Stomach smooth muscle (tissue), 2 donors: ENCODE measurements around the gene FLT4.

Source experiments
- H3K27ac ChIP-seq: one replicate; pipeline ENCODE4 v1.7.0; 2013; ENCODE audit warnings: mild to moderate bottlenecking, low read length, inconsistent platforms
- H3K27me3 ChIP-seq, 2 donors: one replicate each; pipeline ENCODE4 v1.7.0; 2013; ENCODE audit warnings: low read length in 2 of 2; ENCODE audit not compliant: insufficient read depth in 2 of 2, control insufficient read depth in 1 of 2
- H3K36me3 ChIP-seq, 2 donors: one replicate each; pipeline ENCODE4 v1.7.0; 2013; ENCODE audit warnings: low read length in 2 of 2; ENCODE audit not compliant: control insufficient read depth in 2 of 2, insufficient read depth in 2 of 2
- H3K4me1 ChIP-seq: one replicate; pipeline ENCODE4 v1.7.0; 2013; ENCODE audit warnings: low read length; ENCODE audit not compliant: control insufficient read depth, insufficient read depth
- H3K4me3 ChIP-seq, 2 donors: one replicate each; pipeline ENCODE4 v1.7.0; 2013; ENCODE audit warnings: low read length in 2 of 2
- H3K9ac ChIP-seq, 2 donors: one replicate each; pipeline ENCODE4 v1.7.0; 2013; ENCODE audit warnings: low read length in 2 of 2, mild to moderate bottlenecking in 1 of 2
- H3K9me3 ChIP-seq, 2 donors: one replicate each; pipeline ENCODE4 v1.7.0; 2013; ENCODE audit warnings: low read length in 2 of 2; ENCODE audit not compliant: control insufficient read depth in 2 of 2
- donor health status: healthy.
- donor health status: Pancreatic carcinoma.

The FLT4 gene

DNA sequence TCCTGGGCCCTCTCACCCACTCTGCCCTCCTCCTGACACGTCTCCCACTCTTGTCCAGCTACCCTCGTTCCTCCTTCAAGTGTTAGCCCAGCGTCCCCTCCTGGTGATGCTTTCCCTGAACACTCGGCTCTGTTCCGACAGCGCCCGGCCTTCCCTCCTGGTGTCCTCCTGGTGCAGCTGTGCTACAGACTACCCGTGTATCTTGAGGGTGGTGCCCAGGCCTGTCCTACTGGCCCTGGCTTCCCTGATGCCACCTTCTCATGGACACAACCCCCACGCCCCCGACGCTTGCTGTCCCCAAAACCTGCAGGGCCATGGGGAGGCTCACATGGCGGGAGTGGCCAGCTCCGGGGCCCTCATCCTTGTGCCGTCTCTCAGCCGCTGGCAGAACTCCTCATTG lies 36.7 kb downstream of the FLT4 start:
- Histone ChIP-seq H3K27ac (no peak overlapping the region), H3K9me3 (no peaks in the 10 kb centered on the region), H3K27me3 (peaks cover 0 to 3% of the 10 kb centered on the region in 2 donors), H3K9ac (no peak overlapping the region), H3K4me1 (no peaks in the 10 kb centered on the region), H3K4me3 (no peak overlapping the region), H3K36me3 (no peaks in the 10 kb centered on the region)

DNA sequence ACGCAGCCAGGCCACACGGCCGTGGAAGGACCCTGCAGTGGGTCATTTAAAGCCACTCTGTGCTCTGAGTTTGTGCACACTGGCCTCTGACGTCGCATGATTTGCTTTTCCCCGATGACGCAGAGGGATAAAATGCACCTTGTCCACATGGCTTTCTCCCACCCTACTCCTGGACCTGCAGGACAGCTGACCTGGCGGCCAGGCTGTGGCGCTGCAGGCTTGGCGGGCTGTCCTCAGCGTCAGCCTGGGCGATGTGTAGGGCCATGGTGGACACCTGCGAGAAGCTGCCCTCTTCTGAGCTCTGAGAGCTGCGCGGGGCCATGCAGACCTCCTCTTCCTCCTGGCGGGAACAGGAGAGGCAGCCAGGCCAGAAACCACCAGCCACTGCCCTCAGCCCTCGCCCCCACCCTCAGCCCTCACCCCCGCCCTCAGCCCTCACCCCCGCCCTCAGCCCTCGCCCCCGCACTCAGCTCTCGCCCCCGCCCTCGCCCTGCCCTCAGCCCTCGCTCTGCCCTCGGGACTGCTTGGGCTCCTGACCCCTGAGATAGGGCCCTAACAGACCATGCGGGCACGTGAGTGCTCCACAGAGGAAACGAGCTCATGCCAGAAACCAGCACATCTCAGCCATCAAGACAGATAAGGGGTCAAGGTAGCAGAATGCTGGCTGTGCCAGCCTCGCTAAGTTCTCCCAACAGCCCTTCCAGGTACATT lies 38.1 kb downstream of the FLT4 start:
- Histone ChIP-seq H3K9me3 (no peaks in the 10 kb centered on the region), H3K27me3 (peaks cover 0 to 2% of the 10 kb centered on the region in 2 donors), H3K27ac (no peak overlapping the region), H3K36me3 (no peaks in the 10 kb centered on the region), H3K4me1 (no peaks in the 10 kb centered on the region), H3K4me3 (no peak overlapping the region), H3K9ac (no peak overlapping the region)

DNA sequence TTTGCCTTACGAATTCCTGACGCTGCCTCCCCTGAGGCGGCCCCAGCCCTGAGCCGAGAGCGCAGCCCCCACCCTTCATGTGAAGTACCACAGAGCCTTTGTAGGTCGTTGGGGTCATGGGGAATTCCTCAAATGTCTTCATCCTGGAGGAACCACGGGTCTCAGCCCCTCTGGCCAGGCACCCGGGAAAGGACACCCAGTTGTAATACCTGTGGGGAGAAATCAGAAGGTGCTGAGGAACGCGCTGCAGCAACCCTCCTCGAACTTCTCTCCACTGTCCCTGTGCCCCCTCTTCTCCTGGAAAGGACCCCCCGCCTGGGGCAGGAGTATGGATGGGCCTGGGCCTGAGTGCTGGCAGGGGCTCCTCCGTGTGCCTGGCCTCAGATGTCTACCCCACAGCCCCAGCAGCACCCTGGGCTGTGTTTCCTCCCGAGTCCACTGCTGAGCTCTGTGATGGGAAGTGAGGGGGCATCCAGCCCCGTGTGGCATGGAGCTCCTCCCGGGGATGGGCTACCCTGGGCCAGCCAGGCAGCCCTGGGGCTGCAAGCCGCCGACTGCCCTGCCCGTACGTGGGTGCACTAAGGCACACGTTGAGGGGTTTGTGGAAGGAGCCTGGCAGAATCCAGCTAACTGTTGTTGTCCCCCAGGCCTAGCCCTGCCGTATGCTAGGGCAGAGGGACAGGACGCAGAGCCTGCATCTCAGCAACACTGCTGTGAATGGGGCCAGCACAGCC lies 39.4 kb downstream of the FLT4 start:
- Histone ChIP-seq H3K9me3 (no peaks in the 10 kb centered on the region), H3K27ac (no peak overlapping the region), H3K9ac (no peak overlapping the region), H3K27me3 (peaks cover 0 to 2% of the 10 kb centered on the region in 2 donors), H3K36me3 (no peaks in the 10 kb centered on the region), H3K4me3 (no peak overlapping the region), H3K4me1 (no peaks in the 10 kb centered on the region)

DNA sequence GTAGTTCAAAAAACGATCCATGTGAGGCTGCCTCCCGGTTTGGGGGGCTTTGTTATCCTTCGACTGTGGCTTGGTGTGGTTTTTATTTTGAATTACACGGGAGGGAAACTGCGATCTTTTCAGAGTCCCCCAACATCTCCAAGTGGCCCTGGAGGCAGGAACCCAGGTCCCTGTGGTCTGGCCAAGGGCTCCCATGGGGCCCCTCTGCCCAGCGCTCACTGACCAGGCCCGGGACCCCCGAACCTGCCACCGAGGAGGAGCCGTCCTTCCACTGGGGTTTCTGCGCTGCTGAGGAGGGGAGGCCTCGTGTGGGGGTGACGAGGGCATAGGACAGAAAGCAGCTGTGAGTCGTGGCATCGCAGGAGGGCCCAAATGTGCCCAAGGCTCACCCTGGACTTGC lies 40.0 kb downstream of the FLT4 start:
- no peak overlapping the region for H3K27ac ChIP-seq
- no peaks in the 10 kb centered on the region for H3K4me1 ChIP-seq
- no peaks in the 10 kb centered on the region for H3K9me3 ChIP-seq
- H3K36me3 ChIP-seq, result no peaks in the 10 kb centered on the region
- H3K4me3 ChIP-seq, result no peak overlapping the region
- H3K9ac ChIP-seq, result no peak overlapping the region
- H3K27me3 ChIP-seq, result peaks cover 0 to 2% of the 10 kb centered on the region in 2 donors

DNA sequence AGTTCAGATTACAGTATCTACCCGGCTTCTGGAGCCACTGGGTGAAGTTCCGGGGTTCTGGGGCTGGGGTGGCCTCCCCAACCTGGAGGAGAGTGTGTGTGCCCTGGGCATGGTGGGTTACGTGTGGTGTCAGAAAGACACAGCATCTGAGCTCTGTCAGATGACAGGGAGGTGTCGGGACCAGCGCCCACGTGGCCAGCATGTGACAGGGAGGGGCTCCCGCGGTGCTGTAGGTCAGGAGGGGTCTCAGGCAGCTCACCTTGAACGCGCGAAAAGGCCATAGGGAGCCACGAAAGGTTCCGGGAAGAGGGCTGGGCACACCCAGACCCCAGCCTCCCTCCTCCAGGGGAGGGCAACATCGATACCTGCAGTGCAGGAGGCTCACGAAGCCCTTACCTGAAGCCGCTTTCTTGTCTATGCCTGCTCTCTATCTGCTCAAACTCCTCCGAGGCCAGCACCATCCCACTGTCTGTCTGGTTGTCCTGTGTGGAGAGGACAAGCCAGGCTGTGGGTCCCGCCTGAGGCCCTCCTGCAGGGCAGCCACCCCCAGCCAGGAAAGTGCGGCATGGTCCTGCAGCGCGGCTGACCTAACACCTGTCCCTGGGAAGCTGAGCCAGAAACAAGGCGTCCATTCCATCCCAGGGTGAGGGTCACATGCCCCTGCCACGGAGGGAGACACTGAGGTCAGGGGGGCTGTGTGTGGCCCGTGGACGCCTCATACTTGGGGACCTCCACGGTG lies 40.7 kb downstream of the FLT4 start:
- no peak overlapping the region for H3K9ac ChIP-seq
- no peaks in the 10 kb centered on the region for H3K36me3 ChIP-seq
- H3K27me3 ChIP-seq, result peaks cover 0 to 2% of the 10 kb centered on the region in 2 donors
- no peaks in the 10 kb centered on the region for H3K4me1 ChIP-seq
- H3K27ac ChIP-seq, result no peak overlapping the region
- H3K4me3 ChIP-seq, result no peak overlapping the region
- no peaks in the 10 kb centered on the region for H3K9me3 ChIP-seq

DNA sequence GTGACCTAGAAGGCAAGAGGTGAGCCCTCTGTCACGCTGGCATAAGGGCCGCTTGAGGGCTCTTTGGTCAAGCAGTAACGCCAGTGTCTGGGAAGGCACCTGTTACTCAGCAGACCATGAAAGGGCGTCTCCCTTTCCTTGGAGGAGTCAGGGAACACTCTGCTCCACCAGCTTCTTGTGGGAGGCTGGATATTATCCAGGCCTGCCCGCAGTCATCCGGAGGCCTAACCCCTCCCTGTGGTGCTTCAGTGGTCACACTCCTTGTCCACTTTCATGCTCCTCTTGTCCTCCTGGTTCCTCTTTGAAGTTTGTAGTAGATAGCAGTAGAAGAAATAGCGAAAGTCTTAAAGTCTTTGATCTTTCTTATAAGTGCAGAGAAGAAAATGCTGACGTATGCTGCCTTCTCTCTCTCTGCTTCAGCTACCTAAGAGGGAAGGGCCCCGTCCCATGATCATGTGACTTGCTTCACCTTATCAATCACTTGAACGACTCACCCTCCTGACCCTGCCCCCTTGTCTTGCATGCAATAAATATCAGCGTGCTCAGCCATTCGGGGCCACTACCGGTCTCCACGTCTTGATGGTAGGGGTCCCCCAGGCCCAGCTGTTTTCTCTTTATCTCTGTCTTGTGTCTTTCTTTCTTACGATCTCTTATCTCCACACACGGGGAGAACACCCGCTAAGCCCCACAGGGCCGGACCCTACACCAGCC lies 41.4 kb downstream of the FLT4 start:
- no peaks in the 10 kb centered on the region for H3K4me1 ChIP-seq
- no peak overlapping the region for H3K27ac ChIP-seq
- no peaks in the 10 kb centered on the region for H3K36me3 ChIP-seq
- peaks cover 0 to 2% of the 10 kb centered on the region in 2 donors for H3K27me3 ChIP-seq
- no peak overlapping the region for H3K9ac ChIP-seq
- no peak overlapping the region for H3K4me3 ChIP-seq
- H3K9me3 ChIP-seq, result no peaks in the 10 kb centered on the region

DNA sequence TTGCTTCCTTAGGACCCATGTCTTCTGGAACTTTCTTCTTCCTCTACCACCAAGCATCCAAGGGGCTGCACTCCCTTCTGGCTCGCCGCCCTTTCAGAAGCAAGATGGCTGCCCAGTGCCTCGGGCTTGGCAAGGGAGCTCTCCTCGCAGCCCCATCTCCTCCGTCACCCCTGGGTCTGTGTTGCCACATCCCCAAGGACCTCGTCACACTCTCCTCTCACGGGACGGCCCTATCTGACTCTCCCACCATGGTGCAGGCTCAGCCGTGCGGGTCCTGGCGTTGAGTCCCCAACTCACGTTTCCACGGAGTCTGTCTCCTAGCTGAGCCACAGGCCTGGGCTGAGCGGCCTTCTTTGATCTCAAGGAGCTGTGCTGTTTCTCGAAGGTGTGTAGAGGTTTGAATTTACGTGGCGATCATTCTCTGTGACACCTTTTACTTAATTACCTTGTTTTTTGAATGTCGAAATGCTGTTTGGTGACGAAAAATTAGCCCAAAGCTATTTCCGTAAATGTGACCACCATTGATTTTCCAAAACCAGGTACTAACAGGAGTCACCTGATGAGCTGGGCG lies 43.1 kb downstream of the FLT4 start:
- Histone ChIP-seq H3K27ac (no peak overlapping the region), H3K9me3 (no peaks in the 10 kb centered on the region), H3K4me1 (no peaks in the 10 kb centered on the region), H3K27me3 (peaks cover 0 to 2% of the 10 kb centered on the region in 2 donors), H3K4me3 (no peak overlapping the region), H3K9ac (no peak overlapping the region), H3K36me3 (no peaks in the 10 kb centered on the region)

DNA sequence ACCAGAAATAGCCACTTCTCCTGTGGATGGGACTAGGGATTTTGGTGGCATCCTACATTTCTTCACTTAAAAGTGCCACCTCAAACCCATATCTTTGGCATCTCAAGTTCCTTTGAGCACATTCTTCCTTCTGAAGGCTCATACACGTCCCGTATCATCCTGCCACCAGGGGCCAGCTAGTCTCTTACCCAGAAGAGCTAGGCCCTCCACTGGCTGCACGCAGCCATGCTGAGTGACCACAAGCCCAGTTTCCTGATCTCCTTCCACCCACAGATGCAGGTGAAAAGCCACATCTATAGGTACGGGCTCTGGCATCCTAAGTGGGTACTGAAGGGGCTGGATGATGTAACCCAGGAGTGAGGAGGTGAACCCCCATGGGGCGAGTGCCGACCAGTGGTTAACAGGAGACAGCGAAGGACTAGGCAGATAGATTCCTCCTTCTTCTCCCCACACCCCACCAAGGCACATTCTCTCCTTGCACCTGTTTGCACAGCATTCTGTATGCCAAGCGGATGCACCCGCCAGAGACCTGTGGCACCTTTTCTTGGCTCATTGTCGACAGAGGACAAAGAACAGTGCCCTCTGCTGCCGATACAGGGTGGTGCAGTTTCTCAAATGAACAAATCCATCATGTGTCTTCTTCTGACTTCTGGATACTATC lies 43.7 kb downstream of the FLT4 start:
- Histone ChIP-seq H3K27me3 (peaks cover 0 to 2% of the 10 kb centered on the region in 2 donors), H3K36me3 (no peaks in the 10 kb centered on the region), H3K4me3 (no peak overlapping the region), H3K4me1 (no peaks in the 10 kb centered on the region), H3K9me3 (no peaks in the 10 kb centered on the region), H3K27ac (no peak overlapping the region), H3K9ac (no peak overlapping the region)

DNA sequence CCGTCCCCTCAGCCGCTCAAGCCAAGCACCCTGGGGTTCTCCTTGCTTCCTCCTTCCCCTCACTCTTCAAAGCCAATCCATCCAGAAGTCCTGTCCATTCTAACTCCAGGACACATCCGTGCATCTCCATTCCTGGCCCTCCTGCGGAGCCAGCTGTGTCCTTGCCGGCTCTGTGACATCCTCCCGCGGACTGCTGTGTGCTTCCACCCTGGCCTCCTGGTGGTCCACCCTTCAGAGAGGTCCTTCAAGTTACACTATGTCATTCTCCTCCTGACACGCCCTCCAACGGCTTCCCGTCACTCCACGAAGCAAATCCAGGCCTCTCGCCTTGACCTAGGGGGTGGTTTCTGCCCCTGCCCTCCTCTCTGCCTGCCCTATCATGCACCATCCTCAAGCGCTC lies 45.1 kb downstream of the FLT4 start:
- no peak overlapping the region for H3K27ac ChIP-seq
- no peaks in the 10 kb centered on the region for H3K9me3 ChIP-seq
- H3K4me1 ChIP-seq, result no peaks in the 10 kb centered on the region

DNA sequence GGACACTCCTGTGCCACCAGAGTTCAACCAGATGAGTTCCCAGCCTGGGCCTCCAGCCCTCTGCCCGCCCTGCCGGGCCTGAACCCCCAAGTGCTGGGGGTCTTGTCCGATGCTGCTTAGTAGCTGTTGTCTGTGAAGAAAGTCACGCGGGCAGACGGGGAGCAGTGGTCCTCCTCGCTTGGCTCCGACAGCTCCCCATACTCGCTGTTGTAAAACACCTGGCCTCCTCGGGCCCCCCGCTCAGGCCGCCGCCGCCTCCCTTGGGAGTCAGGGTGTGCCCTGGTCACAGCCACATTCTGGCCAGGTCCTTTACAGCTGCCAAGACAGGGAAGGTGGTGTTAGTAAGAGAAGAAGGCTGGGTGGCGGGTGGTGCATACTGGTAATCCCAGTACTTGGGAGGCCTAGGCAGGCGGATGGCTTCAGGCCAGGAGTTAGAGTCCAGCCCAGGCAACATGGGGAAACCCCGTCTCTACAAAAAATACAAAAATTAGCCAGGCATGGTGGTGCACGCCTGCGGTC lies 46.3 kb downstream of the FLT4 start:
- Histone ChIP-seq H3K4me3 (no peak overlapping the region), H3K4me1 (no peaks in the 10 kb centered on the region), H3K9me3 (no peaks in the 10 kb centered on the region)

More for the DNA sequence above, 45.1 kb downstream of the FLT4 start:
- Histone ChIP-seq H3K4me3 (no peak overlapping the region), H3K36me3 (no peaks in the 10 kb centered on the region), H3K9ac (no peak overlapping the region), H3K27me3 (no peaks in the 10 kb centered on the region)

More for the DNA sequence above, 46.3 kb downstream of the FLT4 start:
- Histone ChIP-seq H3K36me3 (no peaks in the 10 kb centered on the region), H3K9ac (no peak overlapping the region), H3K27me3 (no peaks in the 10 kb centered on the region), H3K27ac (no peak overlapping the region)
